ENCODE data around the gene OR10T2. TPM values are rescaled to one million over a fixed set of nuclear protein-coding genes. Genes with fewer than 3 reads are reported as not detected.

The OR10T2 gene
- total RNA-seq, 1 donor from 2014 or later = not detected

DNA sequence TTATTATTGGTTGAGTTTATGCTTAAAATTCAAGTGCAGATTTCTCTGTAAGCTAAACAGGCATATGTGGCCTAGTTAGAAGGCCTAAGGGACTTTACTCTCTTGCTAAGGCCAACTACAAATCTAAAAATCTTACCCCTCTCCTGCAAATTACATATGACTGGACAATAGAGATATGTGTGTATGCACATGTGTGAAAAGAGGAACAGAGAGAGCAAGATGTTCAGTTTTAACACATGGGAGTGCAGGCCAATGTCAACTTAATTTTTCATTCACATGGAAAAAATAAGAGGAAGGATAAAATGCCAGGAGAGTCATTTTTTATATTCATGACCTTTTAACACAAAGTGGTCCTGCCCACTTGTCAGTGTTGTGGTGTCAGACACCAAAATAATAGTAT is 18.3 kb upstream of the OR10T2 start:
- Histone ChIP-seq H4K20me1 (ENCODE audit: low read depth) (no peaks in the 10 kb centered on the region), H3K9ac (no peak overlapping the region), H3K27ac (no peak overlapping the region), H2AFZ (replicated peaks) (no peak overlapping the region), H3F3A (ENCODE audit: low read depth) (no peaks in the 10 kb centered on the region), H3K27me3 (no peaks in the 10 kb centered on the region), H3K4me2 (no peak overlapping the region), H3K4me1 (peaks cover 8% of the 10 kb centered on the region), H3K9me3 (ENCODE audit: low read depth) (no peaks in the 10 kb centered on the region), H3K79me2 (ENCODE audit: low read depth) (no peaks in the 10 kb centered on the region), H3K36me3 (no peaks in the 10 kb centered on the region), H3K4me3 (no peak overlapping the region)
- Mint-ChIP-seq H3K36me3 (no peaks in the 10 kb centered on the region), H3K4me1 (no peaks in the 10 kb centered on the region), H3K27ac (no peak overlapping the region), H3K4me3 (no peak overlapping the region), H3K9me3 (no peaks in the 10 kb centered on the region), H3K27me3 (ENCODE audit: insufficient read depth, low read depth) (no peaks in the 10 kb centered on the region)
- no peak for DNase-seq (ENCODE audit: low spot score)
- TF ChIP-seq EZH2 (IDR thresholded peaks at IDR 0.05) (no peak), EZH2phosphoT487 (IDR thresholded peaks at IDR 0.05) (no peak)
- TF ChIP-seq, protein P1, sequence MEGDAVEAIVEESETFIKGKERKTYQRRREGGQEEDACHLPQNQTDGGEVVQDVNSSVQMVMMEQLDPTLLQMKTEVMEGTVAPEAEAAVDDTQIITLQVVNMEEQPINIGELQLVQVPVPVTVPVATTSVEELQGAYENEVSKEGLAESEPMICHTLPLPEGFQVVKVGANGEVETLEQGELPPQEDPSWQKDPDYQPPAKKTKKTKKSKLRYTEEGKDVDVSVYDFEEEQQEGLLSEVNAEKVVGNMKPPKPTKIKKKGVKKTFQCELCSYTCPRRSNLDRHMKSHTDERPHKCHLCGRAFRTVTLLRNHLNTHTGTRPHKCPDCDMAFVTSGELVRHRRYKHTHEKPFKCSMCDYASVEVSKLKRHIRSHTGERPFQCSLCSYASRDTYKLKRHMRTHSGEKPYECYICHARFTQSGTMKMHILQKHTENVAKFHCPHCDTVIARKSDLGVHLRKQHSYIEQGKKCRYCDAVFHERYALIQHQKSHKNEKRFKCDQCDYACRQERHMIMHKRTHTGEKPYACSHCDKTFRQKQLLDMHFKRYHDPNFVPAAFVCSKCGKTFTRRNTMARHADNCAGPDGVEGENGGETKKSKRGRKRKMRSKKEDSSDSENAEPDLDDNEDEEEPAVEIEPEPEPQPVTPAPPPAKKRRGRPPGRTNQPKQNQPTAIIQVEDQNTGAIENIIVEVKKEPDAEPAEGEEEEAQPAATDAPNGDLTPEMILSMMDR (IDR thresholded peaks at IDR 0.05) = no peak

DNA sequence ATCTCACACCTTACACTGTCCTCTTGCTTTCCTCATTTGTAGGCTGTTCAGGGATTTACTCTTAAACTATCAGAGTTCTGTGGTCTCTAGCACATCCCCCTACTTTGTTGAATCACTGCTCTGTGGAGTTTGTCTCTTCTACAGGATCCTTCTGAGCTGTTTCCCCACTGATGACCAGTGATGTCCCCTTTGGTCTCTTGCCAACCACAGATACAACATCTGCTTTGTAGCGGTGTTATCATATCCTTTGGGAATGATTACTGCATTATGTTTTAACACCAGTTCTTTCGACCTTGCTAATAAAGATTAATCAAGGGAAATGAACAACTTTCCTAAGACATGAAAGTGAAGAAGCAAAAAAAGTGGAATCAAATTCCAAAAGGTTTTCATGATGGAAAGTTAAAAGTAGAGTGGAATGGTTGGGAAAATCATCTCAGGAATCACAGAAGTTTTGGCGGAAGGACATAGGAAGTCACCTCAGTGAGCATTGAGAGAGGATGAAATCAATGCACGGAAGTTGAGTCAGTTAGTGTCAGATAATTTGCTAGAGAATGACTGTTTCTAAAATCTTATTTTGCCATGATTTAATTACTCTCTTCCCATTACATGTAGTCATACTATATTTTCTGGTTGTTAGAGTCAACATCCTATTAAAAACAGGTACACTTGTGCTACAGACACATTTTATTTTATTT is 15.5 kb upstream of the OR10T2 start:
- Histone ChIP-seq H3K27ac (no peak overlapping the region), H3K9ac (no peak overlapping the region), H2AFZ (replicated peaks) (no peak overlapping the region), H4K20me1 (ENCODE audit: low read depth) (no peaks in the 10 kb centered on the region), H3K4me3 (no peak overlapping the region), H3K4me1 (no peaks in the 10 kb centered on the region), H3K79me2 (ENCODE audit: low read depth) (no peaks in the 10 kb centered on the region), H3K9me3 (ENCODE audit: low read depth) (no peaks in the 10 kb centered on the region), H3K4me2 (no peak overlapping the region), H3K36me3 (no peaks in the 10 kb centered on the region), H3K27me3 (no peaks in the 10 kb centered on the region), H3F3A (ENCODE audit: low read depth) (no peaks in the 10 kb centered on the region)
- Mint-ChIP-seq H3K27ac (no peak overlapping the region), H3K4me1 (no peaks in the 10 kb centered on the region), H3K27me3 (ENCODE audit: insufficient read depth, low read depth) (no peaks in the 10 kb centered on the region), H3K4me3 (no peak overlapping the region), H3K36me3 (no peaks in the 10 kb centered on the region), H3K9me3 (no peaks in the 10 kb centered on the region)
- no peak for DNase-seq (ENCODE audit: low spot score)
- TF ChIP-seq EZH2 (IDR thresholded peaks at IDR 0.05) = no peak
- no peak for TF ChIP-seq EZH2phosphoT487 (IDR thresholded peaks at IDR 0.05)
- TF ChIP-seq, protein P1 (IDR thresholded peaks at IDR 0.05) = no peak

DNA sequence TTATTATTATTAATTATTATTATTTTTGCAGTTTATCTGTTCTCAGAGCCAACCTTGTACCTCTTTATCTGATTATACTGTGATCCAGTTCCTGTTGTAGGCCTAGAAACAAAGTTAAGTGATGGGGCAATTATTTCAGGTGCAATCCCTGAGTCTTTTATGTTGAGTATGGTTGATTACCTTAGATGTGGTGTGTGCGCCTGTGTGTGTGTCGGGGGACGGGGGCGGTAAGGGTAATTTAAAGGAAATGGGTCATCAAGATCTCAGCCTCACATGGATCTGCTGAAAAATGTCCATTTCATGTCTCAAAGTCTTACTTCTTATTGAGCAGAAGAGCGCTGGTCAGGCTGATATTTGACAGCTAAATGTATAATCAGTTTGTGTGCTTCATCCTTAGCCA is 7.8 kb upstream of the OR10T2 start:
- Mint-ChIP-seq H3K27me3 (ENCODE audit: insufficient read depth, low read depth) (no peaks in the 10 kb centered on the region), H3K9me3 (no peaks in the 10 kb centered on the region), H3K27ac (no peak overlapping the region), H3K4me3 (no peak overlapping the region), H3K4me1 (no peaks in the 10 kb centered on the region), H3K36me3 (no peaks in the 10 kb centered on the region)
- no peaks in the 10 kb centered on the region for H3K9me3 ChIP-seq (ENCODE audit: low read depth)
- no peaks in the 10 kb centered on the region for H3K36me3 ChIP-seq
- TF ChIP-seq, protein P1 (IDR thresholded peaks at IDR 0.05) = no peak
- TF ChIP-seq EZH2 (IDR thresholded peaks at IDR 0.05) (no peak), EZH2phosphoT487 (IDR thresholded peaks at IDR 0.05) (no peak)
- no peaks in the 10 kb centered on the region for H4K20me1 ChIP-seq (ENCODE audit: low read depth)
- no peak overlapping the region for H3K4me3 ChIP-seq
- H3F3A ChIP-seq (ENCODE audit: low read depth) = no peaks in the 10 kb centered on the region
- DNase-seq (ENCODE audit: low spot score) = no peak
- no peaks in the 10 kb centered on the region for H3K27me3 ChIP-seq
- H3K4me2 ChIP-seq = no peak overlapping the region
- no peak overlapping the region for H2AFZ ChIP-seq (replicated peaks)
- no peak overlapping the region for H3K9ac ChIP-seq
- no peaks in the 10 kb centered on the region for H3K4me1 ChIP-seq
- H3K27ac ChIP-seq = no peak overlapping the region
- H3K79me2 ChIP-seq (ENCODE audit: low read depth) = no peaks in the 10 kb centered on the region
